NCI-H187 (cell line): ENCODE results near the gene EME2.

Source experiments
- DNase-seq, 2 experiments: peaks; one replicate each; lab custom pipeline; 2025; lab: John Stamatoyannopoulos, UW

Gene EME2

GRCh38 chr16:1745181-1745899 lies 27.3 kb upstream of the EME2 start:
- DNase-seq, result no peak

GRCh38 chr16:1745900-1746692 lies 26.5 kb upstream of the EME2 start:
- DNase-seq, result no peak

- no peak for DNase-seq
These were observed 25.9 kb upstream of the EME2 start for GRCh38 chr16:1746693-1747195.

- DNase-seq, result no peak
These were observed 24.7 kb upstream of the EME2 start for GRCh38 chr16:1747934-1748333.

GRCh38 chr16:1749152-1750117 lies 23.2 kb upstream of the EME2 start:
- DNase-seq, result no peak

- DNase-seq, result no peak
These were observed 20.7 kb upstream of the EME2 start for GRCh38 chr16:1751946-1752345.

GRCh38 chr16:1752853-1753252 lies 19.8 kb upstream of the EME2 start:
- DNase-seq, result no peak

- DNase-seq, result no peak
These were observed 18.4 kb upstream of the EME2 start for GRCh38 chr16:1754204-1754603.

- DNase-seq, result no peak
These were observed 14.7 kb upstream of the EME2 start for GRCh38 chr16:1757714-1758461.

- no peak for DNase-seq
These were observed 13.7 kb upstream of the EME2 start for GRCh38 chr16:1758923-1759322.

- DNase-seq, result no peak
These were observed 13.1 kb upstream of the EME2 start for GRCh38 chr16:1759511-1759910.

- DNase-seq, result no peak
These were observed 11.7 kb upstream of the EME2 start for GRCh38 chr16:1760911-1761310.

- no peak for DNase-seq
These were observed 10.9 kb upstream of the EME2 start for GRCh38 chr16:1761751-1762150.

- DNase-seq, result no peak
These were observed 10.3 kb upstream of the EME2 start for GRCh38 chr16:1762196-1762878.

- DNase-seq, result no peak
These were observed 9.6 kb upstream of the EME2 start for GRCh38 chr16:1762879-1763520.

- no peak for DNase-seq
These were observed 8.8 kb upstream of the EME2 start for GRCh38 chr16:1763521-1764511.

GRCh38 chr16:1764971-1765370 lies 7.6 kb upstream of the EME2 start:
- no peak for DNase-seq

GRCh38 chr16:1765826-1766225 lies 6.8 kb upstream of the EME2 start:
- DNase-seq, result no peak

- no peak for DNase-seq
These were observed 6.4 kb upstream of the EME2 start for GRCh38 chr16:1766231-1766630.
